Epithelial cell of esophagus (primary cell): Measurements from ENCODE around the gene ARHGAP22.

ENCODE experiments used
- DNase-seq: peaks from one replicate; pipeline ENCODE4 v3.0.0; 2010; ENCODE audit warnings: low read depth
- H3K4me3 ChIP-seq: 2 replicates; pipeline ENCODE4 v1.5.1; 2011; ENCODE audit warnings: mild to moderate bottlenecking, low read length, control low read depth
- TF ChIP-seq, protein P1 (sequence below): IDR thresholded peaks from 2 replicates; pipeline ENCODE4 v1.5.1; 2011; ENCODE audit warnings: low read depth, mild to moderate bottlenecking, low read length, control low read depth, inconsistent platforms; ENCODE audit not compliant: insufficient read depth; ENCODE audit errors: missing control alignments

ARHGAP22 gene

DNA sequence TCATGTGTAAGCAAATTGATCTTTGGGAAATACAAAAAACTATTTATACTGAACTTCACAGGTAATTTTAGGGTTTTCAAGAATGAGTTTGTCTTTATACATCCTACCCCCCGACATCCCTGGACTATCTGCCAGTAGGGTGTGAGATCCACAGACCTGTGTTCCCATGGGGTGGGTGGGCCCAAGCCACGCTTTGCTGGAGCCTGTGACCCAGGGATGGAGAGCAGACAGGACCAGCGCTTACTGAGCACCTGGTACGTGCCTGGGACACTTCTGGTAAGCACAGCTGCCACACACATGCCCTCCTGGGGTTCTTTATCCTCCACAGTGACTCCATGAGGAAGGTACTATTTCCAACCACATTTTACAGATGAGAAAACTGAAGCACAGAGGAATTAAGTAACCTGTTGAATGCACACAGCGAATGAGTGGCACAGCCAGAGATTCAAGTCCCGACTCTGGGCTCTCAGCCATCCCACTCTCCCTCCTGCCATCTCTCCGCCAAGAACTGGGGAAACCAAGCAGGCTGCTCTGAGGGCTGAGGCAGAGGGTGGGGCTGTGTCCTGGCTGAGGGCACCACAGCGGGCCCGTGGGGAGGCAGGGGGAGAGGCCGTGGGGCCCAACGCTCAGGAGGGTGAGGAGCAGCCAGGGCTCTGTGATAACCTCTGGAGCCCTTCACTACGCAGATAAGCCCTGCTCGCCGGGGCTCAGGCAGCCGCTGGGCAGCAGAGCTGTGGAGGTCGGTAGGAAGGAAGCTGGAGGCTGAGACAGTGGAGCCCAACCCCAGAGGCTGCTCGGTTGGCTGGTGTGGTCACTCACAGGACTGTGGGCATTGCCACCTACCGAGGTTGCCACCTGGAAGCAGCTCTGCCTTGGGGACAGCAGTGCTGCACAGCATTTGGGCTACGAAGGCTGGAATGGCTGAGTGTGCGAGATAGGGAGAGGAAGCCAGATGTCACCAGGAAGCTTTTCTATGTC is 124.2 kb downstream of the ARHGAP22 start:
- TF ChIP-seq, protein P1, sequence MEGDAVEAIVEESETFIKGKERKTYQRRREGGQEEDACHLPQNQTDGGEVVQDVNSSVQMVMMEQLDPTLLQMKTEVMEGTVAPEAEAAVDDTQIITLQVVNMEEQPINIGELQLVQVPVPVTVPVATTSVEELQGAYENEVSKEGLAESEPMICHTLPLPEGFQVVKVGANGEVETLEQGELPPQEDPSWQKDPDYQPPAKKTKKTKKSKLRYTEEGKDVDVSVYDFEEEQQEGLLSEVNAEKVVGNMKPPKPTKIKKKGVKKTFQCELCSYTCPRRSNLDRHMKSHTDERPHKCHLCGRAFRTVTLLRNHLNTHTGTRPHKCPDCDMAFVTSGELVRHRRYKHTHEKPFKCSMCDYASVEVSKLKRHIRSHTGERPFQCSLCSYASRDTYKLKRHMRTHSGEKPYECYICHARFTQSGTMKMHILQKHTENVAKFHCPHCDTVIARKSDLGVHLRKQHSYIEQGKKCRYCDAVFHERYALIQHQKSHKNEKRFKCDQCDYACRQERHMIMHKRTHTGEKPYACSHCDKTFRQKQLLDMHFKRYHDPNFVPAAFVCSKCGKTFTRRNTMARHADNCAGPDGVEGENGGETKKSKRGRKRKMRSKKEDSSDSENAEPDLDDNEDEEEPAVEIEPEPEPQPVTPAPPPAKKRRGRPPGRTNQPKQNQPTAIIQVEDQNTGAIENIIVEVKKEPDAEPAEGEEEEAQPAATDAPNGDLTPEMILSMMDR, result no peak
- no peak overlapping the region for H3K4me3 ChIP-seq
- no peak for DNase-seq

- TF ChIP-seq, protein P1, result no peak
- H3K4me3 ChIP-seq, result no peak overlapping the region
- DNase-seq, result no peak
Measured at GRCh38 chr10:48478980-48479811, 125.7 kb downstream of the ARHGAP22 start.

- no peak for DNase-seq
- H3K4me3 ChIP-seq, result no peak overlapping the region
- TF ChIP-seq, protein P1, result no peak
Measured at GRCh38 chr10:48478469-48478868, 126.4 kb downstream of the ARHGAP22 start.

GRCh38 chr10:48477616-48478015 is 127.3 kb downstream of the ARHGAP22 start:
- DNase-seq, result no peak
- H3K4me3 ChIP-seq, result no peak overlapping the region
- TF ChIP-seq, protein P1, result no peak

GRCh38 chr10:48477141-48477540 is 127.7 kb downstream of the ARHGAP22 start:
- TF ChIP-seq, protein P1, result no peak
- DNase-seq, result peak; percentile 18
- H3K4me3 ChIP-seq, result no peak overlapping the region

- TF ChIP-seq, protein P1, result no peak
- no peak for DNase-seq
- H3K4me3 ChIP-seq, result no peak overlapping the region
Measured at GRCh38 chr10:48476279-48476982, 128.4 kb downstream of the ARHGAP22 start.
